22Rv1 (cell line): Measurements from ENCODE around the gene GCGR.

Experiments used
- CTCF ChIP-seq: fragments of 450-650 bp; IDR thresholded peaks from 2 replicates; pipeline ENCODE4 v1.5.1; 2017; ENCODE audit warnings: mild to moderate bottlenecking
- ZFX ChIP-seq: fragments of 450-650 bp; IDR thresholded peaks from 2 replicates; pipeline ENCODE4 v1.6.1; 2017; ENCODE audit warnings: antibody characterized with exemption, borderline replicate concordance

GRCh38 chr17:81858967-81859905 lies 55.3 kb downstream of the GCGR start:
- TF ChIP-seq CTCF (no peak), ZFX (no peak)
